GOT3 (cell line): ENCODE results near the gene ZNF217.
"Not testable (repeated sequence)": the region's sequence is repeated elsewhere in the genome, so short reads cannot be mapped to it uniquely, and the experiment has no call there.

Experiments
- DNase-seq: peaks from one replicate; lab custom pipeline; 2025; ENCODE audit warnings: mixed read lengths; lab: John Stamatoyannopoulos, UW

The ZNF217 gene

GRCh38 chr20:53568351-53568750 lies 25.3 kb downstream of the ZNF217 start:
- DNase-seq, result no peak

DNA sequence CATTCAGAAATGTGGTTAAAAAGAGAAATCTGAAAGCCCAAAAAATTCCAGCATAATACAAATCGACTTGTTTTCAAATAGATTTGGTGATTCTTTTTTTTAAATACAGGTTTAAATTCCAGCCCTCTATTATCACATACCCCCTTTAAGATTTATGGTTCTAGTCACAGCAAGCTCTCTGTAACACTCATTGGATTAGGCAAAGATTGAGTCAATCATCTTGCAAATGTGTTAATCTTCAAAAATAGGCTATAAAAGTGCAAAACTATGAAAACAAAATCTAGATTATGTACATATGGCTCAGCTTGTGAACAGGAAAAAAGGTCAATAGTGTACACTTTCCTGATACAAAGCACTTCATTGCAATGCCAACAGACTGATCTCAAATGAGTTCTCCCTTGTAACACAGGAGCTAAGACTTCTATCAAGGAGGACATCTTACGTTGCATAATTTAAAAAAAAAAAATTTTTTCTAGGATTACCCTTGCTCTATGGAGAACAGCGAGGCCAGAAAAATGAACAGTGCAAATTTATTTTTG lies 26.2 kb downstream of the ZNF217 start:
- no peak for DNase-seq

DNA sequence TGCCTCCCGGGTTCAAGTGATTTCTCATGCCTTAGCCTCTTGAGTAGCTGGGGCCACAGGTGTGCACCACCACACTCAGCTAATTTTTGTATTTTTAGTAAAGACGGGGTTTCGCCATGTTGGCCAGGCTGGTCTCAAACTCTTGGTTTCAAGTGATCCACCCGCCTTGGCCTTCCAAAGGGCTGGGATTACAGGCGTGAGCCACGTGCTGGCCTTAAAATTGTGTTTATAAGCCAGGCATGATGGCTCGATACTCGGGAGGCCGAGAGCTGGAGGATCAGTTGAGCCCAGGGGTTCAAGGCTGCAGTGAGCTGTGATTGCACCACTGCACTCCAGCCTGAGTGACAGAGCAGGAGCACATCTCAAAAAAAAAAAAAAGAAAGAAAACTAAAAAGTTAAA lies 27.0 kb downstream of the ZNF217 start:
- DNase-seq, result not testable (repeated sequence)

GRCh38 chr20:53565254-53565653 lies 28.4 kb downstream of the ZNF217 start:
- no peak for DNase-seq

- not testable (repeated sequence) for DNase-seq
These were observed 31.4 kb downstream of the ZNF217 start for GRCh38 chr20:53562104-53562764.

DNA sequence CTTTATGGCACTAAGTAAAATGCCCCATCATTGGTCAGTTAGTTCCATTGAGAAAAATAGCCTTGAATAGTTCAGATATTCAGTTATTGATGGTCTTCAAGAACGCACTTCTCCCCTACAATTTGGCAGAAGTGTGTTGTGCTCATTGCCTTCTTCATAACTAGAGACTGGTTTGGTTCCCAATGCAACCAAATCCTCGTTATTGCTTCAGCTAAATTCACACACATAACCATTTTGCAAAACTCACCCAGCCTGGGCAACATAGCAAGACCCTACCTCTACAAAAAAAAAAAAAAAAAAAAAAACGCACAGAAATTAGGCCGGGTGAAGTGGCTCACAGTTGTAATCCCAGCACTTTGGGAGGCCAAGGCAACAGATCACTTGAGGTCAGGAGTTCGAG lies 32.1 kb downstream of the ZNF217 start:
- no peak for DNase-seq

GRCh38 chr20:53559816-53560215 lies 33.8 kb downstream of the ZNF217 start:
- no peak for DNase-seq

DNA sequence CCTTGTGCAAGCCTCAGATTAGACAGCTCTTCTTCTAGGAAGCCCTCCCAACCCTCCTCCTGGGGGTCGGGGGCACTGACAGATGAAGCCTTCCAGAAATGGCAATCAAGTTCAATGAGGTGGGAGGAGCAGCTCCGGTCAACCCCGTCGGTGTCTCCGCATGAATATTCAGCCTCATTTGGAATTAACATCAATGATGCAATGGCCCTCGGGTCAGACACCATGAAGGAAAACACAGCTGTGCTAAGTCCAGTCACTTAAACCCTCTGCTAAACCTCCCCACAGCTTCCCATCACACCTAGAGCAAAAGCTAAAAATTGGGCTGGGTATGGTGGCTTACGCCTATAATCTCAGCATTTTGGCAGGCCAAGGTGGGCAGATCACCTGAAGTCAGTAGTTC lies 36.5 kb downstream of the ZNF217 start:
- no peak for DNase-seq

DNA sequence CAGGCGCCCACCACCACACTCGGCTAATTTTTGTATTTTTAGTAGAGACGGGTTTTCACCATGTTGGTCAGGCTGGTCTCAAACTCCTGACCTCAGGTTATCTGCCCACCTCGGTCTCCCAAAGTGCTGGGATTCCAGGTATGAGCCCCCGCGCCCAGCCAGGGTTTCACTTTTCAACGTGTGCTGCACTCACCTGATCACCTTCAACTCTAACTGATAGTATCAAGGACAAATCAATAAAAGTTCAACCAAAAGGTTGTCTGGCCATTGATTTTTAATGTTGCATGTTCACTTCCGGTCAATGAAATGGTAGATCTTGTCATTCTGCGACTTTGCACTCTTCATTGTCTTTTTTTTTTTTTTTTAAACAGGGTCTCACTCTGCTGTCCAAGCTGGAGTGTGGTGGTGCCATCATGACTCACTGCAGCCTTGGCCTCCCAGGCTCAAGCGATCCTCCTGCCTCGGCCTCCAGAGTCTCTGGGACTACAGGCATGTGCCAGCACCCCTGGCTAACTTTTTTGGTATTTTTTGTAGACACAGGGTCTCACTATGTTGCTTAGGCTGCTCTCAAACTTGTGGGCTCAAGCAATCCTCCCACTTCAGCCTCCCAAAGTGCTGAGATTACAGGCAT lies 37.3 kb downstream of the ZNF217 start:
- no peak for DNase-seq

DNA sequence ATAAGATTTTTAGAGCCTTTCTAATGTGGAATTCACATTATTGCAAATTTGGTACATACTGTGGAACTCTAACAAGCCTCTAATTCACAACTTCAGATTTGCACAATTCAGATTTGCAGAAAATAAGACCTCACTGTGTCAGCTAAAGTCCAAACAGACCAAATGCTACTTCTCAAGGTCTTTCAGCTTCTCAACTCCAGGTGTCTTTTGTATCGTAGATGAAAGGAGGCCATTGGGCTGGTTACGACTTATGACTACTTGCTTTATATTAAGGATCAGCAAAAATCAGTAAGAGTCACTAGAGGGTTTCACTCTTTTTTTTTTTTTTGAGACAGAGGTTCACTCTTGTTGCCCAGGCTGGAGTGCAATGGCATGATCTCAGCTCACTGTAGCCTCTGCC lies 37.8 kb downstream of the ZNF217 start:
- no peak for DNase-seq

DNA sequence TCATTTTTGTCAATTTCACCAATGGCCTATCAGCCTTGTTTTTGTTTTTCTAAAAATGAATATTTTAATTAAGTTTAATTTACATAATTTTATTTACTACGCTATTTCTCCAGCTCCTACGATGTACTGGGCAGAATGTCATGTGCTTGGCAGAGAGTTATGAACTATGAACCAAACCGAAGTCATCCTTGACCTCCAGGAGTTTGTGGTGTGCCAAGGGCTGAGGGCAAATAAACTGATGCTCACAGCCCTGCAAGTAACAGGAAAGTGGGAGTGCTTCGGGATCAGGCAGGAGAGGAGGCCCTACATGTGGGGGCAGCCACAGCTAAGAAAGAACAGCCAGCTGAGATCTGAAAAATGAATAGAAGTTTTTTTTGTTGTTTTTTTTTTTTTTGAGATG lies 38.6 kb downstream of the ZNF217 start:
- DNase-seq, result no peak

- DNase-seq, result not testable (repeated sequence)
These were observed 41.1 kb downstream of the ZNF217 start for GRCh38 chr20:53552572-53552893.

DNA sequence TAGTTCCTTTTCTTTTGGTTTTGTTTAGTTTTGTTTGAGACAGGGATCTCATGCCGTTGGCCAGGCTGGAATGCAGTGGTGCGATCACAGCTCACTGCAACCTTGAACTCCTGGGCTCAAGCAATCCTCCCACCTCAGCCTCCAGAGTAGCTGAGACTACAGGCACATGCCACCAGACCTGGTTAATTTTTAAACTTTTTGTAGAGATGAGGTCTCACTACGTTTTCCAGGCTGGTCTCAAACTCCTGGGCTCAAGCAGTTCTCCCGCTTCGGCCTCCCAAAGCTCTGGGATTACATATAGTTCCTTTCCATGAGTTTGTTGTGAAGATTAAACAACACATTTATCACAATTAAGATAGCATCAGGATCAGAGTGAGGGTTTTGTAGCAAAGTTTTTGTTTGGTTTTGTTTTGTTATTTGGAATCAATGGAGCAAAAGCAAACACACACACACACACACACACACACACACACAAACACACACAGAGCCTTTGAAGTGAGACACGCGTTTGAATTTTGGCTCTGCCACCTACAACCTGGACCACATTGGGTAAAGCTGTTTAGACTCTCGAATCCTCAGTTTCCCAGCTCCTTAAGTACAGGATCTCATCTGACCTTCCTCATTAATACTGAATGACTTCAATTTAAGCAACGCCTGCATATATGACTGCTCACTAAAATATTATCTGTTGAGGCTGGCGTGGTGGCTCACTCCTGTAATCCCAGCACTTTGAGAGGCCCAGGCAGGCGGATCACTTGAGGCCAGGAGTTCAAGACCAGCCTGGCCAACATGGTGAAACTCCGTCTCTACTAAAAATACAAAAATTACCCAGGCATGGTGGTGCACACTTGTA lies 41.7 kb downstream of the ZNF217 start:
- DNase-seq, result not testable (repeated sequence)

GRCh38 chr20:53550280-53551187 lies 43.1 kb downstream of the ZNF217 start:
- no peak for DNase-seq

DNA sequence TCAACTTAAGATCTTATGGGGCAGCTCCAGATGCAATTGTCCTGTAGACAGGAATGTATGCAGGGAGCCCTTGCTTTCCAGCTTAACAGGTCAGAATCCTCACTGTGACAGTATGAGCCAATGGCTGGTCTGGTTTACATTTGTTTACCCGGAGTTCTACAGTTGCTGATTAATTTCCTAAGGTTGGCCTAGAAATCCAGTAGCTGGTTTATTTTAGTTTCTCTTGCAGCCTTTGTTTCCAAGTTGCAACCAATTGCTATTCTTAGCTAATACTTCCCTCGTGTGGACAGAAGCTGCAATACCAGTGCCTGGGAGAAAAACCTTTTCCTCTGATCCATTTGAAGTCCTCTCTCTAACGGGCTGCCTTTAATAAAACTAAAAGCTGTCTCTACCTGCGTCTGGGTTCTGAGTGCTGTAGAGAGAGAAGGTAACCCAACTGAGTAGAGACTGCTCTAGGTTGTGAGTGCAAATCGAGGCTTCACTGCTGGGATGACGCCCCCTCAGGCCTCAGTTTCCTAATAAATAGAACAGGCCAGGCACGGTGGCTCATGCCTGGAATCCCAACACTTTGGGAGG lies 45.9 kb downstream of the ZNF217 start:
- DNase-seq, result no peak

GRCh38 chr20:53539516-53539915 lies 54.1 kb downstream of the ZNF217 start:
- no peak for DNase-seq

- not testable (repeated sequence) for DNase-seq
These were observed 57.3 kb downstream of the ZNF217 start for GRCh38 chr20:53536382-53536781.

DNA sequence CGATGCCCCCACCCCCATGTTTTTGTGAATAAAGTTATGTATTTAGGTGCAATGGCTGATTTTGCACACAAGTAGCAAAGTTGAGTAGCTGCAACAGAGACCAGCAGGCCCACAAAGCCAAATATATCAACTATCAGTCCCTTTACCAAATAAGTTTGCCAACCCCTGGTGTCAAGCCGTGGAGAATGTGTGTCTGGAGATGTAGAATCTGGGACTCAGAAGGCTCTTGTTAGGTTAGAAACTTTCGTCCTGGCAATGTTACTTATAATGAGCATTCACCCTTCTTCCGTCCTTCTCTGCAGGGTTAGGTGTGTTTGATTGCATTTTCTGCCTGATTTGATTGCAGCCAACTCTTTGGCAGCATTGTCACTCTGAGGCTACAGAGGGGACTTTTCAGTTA lies 57.8 kb downstream of the ZNF217 start:
- no peak for DNase-seq

DNA sequence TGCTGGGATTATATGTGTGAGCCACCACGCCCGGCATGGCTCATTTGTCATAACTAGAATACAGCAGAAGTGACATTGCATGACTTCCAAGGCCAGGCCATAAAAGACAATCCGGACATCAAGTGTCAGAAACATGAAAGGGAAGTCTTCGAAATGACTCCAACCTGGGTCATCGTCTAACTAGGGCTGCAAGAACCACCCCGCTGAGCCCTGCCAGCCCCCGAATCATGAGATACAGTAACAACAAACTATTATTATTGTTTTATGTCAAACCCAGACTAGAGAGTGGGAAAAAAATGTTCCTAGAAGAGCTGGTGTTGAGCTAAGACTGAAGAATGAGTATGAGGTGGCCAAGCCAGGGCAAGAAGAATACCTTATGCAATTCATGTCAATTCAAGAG lies 59.6 kb downstream of the ZNF217 start:
- DNase-seq, result no peak

DNA sequence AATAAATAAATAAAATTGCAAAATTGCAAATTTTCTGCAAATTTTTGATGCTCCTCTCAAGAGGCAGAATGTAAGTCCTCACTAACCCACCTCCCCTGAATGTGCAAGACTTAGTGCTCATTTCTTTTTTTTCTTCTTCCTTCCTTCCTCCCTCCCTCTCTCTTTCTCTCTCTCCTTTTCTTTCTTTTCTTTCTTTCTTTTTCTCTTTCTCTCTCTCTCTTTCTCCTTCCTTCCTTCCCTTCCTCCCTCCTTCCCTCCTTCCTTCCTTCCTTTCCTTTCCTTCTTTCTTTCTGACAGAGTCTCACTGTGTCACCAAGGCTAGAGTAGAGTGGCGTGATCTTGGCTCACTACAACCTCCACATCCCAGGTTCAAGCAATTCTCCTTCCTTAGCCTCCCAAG lies 60.1 kb downstream of the ZNF217 start:
- DNase-seq, result no peak

DNA sequence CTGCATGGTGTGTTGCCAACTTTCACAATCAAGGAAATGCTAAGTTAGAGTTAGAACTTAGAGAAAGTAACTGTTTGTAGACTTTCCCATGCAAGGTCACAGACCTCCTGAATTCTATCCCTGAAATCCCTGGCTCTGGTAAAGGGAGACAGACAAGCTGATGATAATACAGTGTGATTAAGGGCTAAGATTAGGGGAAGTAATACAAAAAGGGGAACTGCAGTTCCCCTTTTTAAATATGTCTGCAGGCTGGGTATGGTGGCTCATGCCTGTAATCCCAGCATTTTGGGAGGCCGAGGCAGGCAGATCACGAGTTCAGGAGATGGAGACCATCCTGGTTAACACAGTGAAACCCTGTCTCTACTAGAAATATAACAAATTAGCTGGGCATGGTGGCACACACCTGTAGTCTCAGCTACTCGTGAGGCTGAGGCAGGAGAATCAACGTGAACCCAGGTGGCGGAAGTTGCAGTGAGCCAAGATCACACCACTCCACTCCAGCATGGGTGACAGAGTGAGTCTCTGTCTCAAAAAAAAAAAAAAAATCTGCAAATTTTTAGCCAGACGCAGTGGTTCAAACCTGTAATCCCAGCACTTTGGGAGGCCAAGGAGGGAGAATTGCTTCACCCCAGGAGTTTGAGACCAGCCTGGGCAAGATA lies 60.9 kb downstream of the ZNF217 start:
- not testable (repeated sequence) for DNase-seq
